DND-41 (cell line): Measurements from ENCODE around the gene CENPP.

Experiments used
- CTCF ChIP-seq: IDR thresholded peaks from 2 replicates; pipeline ENCODE4 v1.5.1; 2012; ENCODE audit warnings: borderline replicate concordance, low read length, moderate library complexity, mild to moderate bottlenecking; ENCODE audit not compliant: poor library complexity, severe bottlenecking; ENCODE audit errors: extremely low read depth
- EZH2 ChIP-seq: IDR thresholded peaks from 3 replicates; pipeline ENCODE4 v1.6.1; 2012; ENCODE audit warnings: borderline replicate concordance, low read depth, mild to moderate bottlenecking, moderate library complexity, low read length, inconsistent platforms; ENCODE audit not compliant: severe bottlenecking

- TF ChIP-seq CTCF: no peak
- no peak for TF ChIP-seq EZH2
Measured at GRCh38 chr9:92414566-92414965, 88.8 kb downstream of the CENPP start.
